HG03039 (cell line): ENCODE measurements around the gene ZNF837.

ENCODE experiments used
- ATAC-seq: cut with Tn5 transposase; IDR thresholded peaks from one replicate; pipeline ENCODE4 v1.9.1; 2021; ENCODE audit warnings: mild to moderate bottlenecking, moderate library complexity; ENCODE audit not compliant: unreplicated experiment

Gene ZNF837

GRCh38 chr19:58325311-58326022 lies 55.4 kb downstream of the ZNF837 start:
- ATAC-seq: no peak

GRCh38 chr19:58319241-58319640 lies 61.6 kb downstream of the ZNF837 start:
- ATAC-seq: no peak

DNA sequence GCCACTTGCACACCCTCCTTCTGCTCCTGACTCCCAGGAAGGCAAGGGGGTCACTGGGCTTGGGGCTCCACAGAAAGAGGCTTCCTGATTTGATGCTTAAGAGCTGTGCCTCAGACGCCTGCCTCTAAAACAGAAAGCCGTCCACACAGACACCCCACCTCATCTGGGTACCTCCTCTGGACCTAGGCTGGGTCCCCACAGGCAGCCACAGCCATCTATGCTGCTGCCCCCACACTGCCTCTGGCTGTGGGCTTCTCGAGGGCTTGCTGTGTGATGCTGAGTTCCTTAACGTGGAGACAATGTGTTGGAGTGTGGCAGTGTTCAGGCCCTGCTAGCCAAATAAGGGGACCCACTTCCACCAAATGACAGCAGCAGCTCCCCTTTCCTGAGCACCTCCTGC lies 62.5 kb downstream of the ZNF837 start:
- no peak for ATAC-seq
